ENCODE measurements around the gene TTLL5. TPM values are rescaled to one million over a fixed set of nuclear protein-coding genes. Genes with fewer than 3 reads are reported as not detected.

TTLL5 gene
- total RNA-seq, 1 donor from 2014 or later: 37.9 TPM

GRCh38 chr14:75961662-75962061 lies 300.6 kb downstream of the TTLL5 start:
- Mint-ChIP-seq H3K4me1 (peaks cover 55% of the 10 kb centered on the region), H3K27me3 (no peaks in the 10 kb centered on the region), H3K36me3 (ENCODE audit: low read depth) (peaks cover 11% of the 10 kb centered on the region), H3K27ac (peak overlapping the region; percentile 91), H3K4me3 (no peak overlapping the region), H3K9me3 (no peaks in the 10 kb centered on the region)
- no peak for DNase-seq
- POLR2A ChIA-PET: no interaction called here
- CTCF ChIA-PET: interaction anchor here (3.6 to 4.0 kb wide), 2 partner anchors 18 to 20 kb away, joined by 23 to 27 read pairs; partner anchors contain the start of gene TGFB3
- intact Hi-C loops (cut with micrococcal nuclease): no loop called here
- ATAC-seq (ENCODE audit: low read depth): no peak
- TF ChIP-seq CTCF (IDR thresholded peaks at IDR 0.05): no peak

- H3K9me3 Mint-ChIP-seq: no peaks in the 10 kb centered on the region
- no peak for ATAC-seq (ENCODE audit: low read depth)
- no peaks in the 10 kb centered on the region for H3K27me3 Mint-ChIP-seq
- H3K4me1 Mint-ChIP-seq: peaks cover 4% of the 10 kb centered on the region
- ChIA-PET CTCF (interaction anchor here (1.8 kb wide), 1 partner anchor 11 kb away, joined by 6 read pairs; no protein-coding TSS in a partner anchor), POLR2A (no interaction called here)
- no peak overlapping the region for H3K4me3 Mint-ChIP-seq
- intact Hi-C loops (cut with micrococcal nuclease): no loop called here
- peaks cover 20% of the 10 kb centered on the region for H3K36me3 Mint-ChIP-seq (ENCODE audit: low read depth)
- no peak overlapping the region for H3K27ac Mint-ChIP-seq
- no peak for DNase-seq
- no peak for TF ChIP-seq CTCF (IDR thresholded peaks at IDR 0.05)
Observed at GRCh38 chr14:75967866-75968265, 306.8 kb downstream of the TTLL5 start.

GRCh38 chr14:75968456-75968855 lies 307.4 kb downstream of the TTLL5 start:
- Mint-ChIP-seq H3K4me3 (no peak overlapping the region), H3K27me3 (no peaks in the 10 kb centered on the region), H3K9me3 (no peaks in the 10 kb centered on the region), H3K4me1 (peaks cover 4% of the 10 kb centered on the region), H3K36me3 (ENCODE audit: low read depth) (peaks cover 20% of the 10 kb centered on the region), H3K27ac (no peak overlapping the region)
- ChIA-PET CTCF (interaction anchor here (1.8 kb wide), 1 partner anchor 11 kb away, joined by 6 read pairs; no protein-coding TSS in a partner anchor), POLR2A (no interaction called here)
- no peak for TF ChIP-seq CTCF (IDR thresholded peaks at IDR 0.05)
- intact Hi-C loops (cut with micrococcal nuclease): no loop called here
- DNase-seq (no peak), ATAC-seq (ENCODE audit: low read depth) (no peak)

GRCh38 chr14:75969126-75969525 lies 308.1 kb downstream of the TTLL5 start:
- CTCF ChIA-PET: no interaction called here
- intact Hi-C loops (cut with micrococcal nuclease): no loop called here
- Mint-ChIP-seq H3K4me1 (peaks cover 4% of the 10 kb centered on the region), H3K4me3 (no peak overlapping the region), H3K27me3 (no peaks in the 10 kb centered on the region), H3K36me3 (ENCODE audit: low read depth) (peaks cover 20% of the 10 kb centered on the region), H3K27ac (no peak overlapping the region), H3K9me3 (no peaks in the 10 kb centered on the region)
- DNase-seq (no peak), ATAC-seq (ENCODE audit: low read depth) (no peak)
- POLR2A ChIA-PET: no interaction called here
- TF ChIP-seq CTCF (IDR thresholded peaks at IDR 0.05): no peak

- ATAC-seq (ENCODE audit: low read depth) (no peak), DNase-seq (no peak)
- Mint-ChIP-seq H3K27ac (no peak overlapping the region), H3K36me3 (ENCODE audit: low read depth) (peaks cover 18% of the 10 kb centered on the region), H3K4me1 (peaks cover 4% of the 10 kb centered on the region), H3K4me3 (no peak overlapping the region), H3K27me3 (no peaks in the 10 kb centered on the region), H3K9me3 (no peaks in the 10 kb centered on the region)
- ChIA-PET CTCF (interaction anchor here (0.7 to 1.2 kb wide), 3 partner anchors 11 to 849 kb away, joined by 3 to 5 read pairs (median 3); no protein-coding TSS in a partner anchor), POLR2A (no interaction called here)
- intact Hi-C loops (cut with micrococcal nuclease): no loop called here
- TF ChIP-seq CTCF (IDR thresholded peaks at IDR 0.05): no peak
Observed at GRCh38 chr14:75969891-75970290, 308.8 kb downstream of the TTLL5 start.

Data from activated B cell treated with CpG ODN at 0.5 μM for 24 hours (primary cell).